ENCODE results near the gene BPIFB4. TPM values are rescaled to one million over a fixed set of nuclear protein-coding genes. Genes with fewer than 3 reads are reported as not detected.

BPIFB4 gene
- total and polyA plus RNA-seq, 2 donors from 2014 or later: not detected

DNA sequence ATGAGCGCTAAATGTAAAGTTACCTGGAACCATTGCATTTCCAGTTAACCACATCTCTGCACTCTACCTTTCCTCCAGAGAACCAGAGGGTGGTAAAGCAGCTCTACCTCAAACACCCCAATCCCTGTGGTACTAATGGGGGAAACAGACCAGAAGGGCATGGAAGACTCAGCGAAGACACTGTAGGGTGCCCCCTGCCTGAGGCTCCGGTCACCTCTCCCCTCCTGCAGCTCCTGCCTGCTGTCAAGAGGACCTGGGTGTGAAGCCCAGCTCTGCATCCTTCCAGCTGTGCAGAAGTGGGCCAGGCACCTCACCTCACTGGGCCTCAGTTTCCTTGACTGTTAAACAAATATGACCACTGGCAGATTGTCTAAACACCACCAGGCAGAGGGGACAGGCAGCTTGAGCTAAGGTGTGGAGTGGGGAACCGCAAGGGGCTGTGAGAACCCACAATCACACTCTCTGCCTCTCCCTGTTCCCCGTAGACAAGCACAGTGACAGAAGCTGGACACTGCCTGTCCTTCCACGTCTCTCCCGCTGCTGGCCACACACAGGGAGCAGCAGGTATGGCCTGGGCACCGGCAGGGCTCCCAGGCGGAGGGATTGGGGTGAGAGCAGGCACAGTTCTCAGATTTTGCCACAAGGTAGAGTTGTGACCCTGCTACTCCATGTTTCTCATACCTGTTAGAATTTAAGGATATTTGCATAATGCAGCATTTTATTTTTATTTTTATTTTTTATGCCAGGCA is 79.4 kb downstream of the BPIFB4 start:
- H3K9me3 ChIP-seq (ENCODE audit: control insufficient read depth in 2 of 3, insufficient read depth in 1 of 3, low read length in 3 of 3): no peaks in the 10 kb centered on the region
- H3K27me3 ChIP-seq (ENCODE audit: control insufficient read depth, insufficient read depth, low read length): no peaks in the 10 kb centered on the region
- H3K4me1 ChIP-seq (ENCODE audit: control insufficient read depth in 2 of 3, insufficient read depth in 2 of 3, low read depth in 1 of 3, low read length in 3 of 3): no peaks in the 10 kb centered on the region
- H3K27ac ChIP-seq (ENCODE audit: low read depth in 2 of 2, low read length in 2 of 2): no peak overlapping the region
- no peaks in the 10 kb centered on the region for H3K36me3 ChIP-seq (ENCODE audit: control insufficient read depth in 2 of 3, insufficient read depth in 3 of 3, low read length in 3 of 3)
- H3K4me3 ChIP-seq (ENCODE audit: low read length in 3 of 3): no peak overlapping the region
- FAIRE-seq (no peak), DNase-seq (no peak)
- intact Hi-C loops (cut with DNase I): no loop called here
- TF ChIP-seq, protein P1, sequence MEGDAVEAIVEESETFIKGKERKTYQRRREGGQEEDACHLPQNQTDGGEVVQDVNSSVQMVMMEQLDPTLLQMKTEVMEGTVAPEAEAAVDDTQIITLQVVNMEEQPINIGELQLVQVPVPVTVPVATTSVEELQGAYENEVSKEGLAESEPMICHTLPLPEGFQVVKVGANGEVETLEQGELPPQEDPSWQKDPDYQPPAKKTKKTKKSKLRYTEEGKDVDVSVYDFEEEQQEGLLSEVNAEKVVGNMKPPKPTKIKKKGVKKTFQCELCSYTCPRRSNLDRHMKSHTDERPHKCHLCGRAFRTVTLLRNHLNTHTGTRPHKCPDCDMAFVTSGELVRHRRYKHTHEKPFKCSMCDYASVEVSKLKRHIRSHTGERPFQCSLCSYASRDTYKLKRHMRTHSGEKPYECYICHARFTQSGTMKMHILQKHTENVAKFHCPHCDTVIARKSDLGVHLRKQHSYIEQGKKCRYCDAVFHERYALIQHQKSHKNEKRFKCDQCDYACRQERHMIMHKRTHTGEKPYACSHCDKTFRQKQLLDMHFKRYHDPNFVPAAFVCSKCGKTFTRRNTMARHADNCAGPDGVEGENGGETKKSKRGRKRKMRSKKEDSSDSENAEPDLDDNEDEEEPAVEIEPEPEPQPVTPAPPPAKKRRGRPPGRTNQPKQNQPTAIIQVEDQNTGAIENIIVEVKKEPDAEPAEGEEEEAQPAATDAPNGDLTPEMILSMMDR (IDR thresholded peaks at IDR 0.05; ENCODE audit: borderline replicate concordance, extremely low read depth, insufficient read depth): no peak
- no peak overlapping the region for H3K9ac ChIP-seq (ENCODE audit: low read length in 3 of 3)

DNA sequence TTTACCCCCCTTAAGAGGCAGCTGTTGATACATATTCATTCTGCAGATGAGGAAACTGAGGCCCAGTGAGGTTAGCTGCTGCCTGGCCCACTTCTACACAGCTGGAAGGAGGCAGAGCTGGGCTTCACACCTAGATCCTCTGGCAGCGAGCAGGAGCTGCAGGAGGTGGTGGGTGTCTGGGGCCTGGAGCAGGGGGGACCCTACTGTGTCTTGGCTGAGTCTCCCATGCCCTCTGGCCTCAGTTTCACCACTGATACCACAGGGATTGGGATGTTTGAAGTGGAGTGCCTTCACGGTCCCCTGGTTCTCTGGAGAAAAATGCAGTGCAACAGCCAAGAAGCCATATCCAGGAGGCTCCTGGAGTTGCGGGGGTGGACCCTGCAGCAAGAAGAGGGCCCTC is 80.3 kb downstream of the BPIFB4 start:
- FAIRE-seq: no peak
- H3K36me3 ChIP-seq (ENCODE audit: control insufficient read depth in 2 of 3, insufficient read depth in 3 of 3, low read length in 3 of 3): no peaks in the 10 kb centered on the region
- H3K4me1 ChIP-seq (ENCODE audit: control insufficient read depth in 2 of 3, insufficient read depth in 2 of 3, low read depth in 1 of 3, low read length in 3 of 3): no peaks in the 10 kb centered on the region
- H3K27ac ChIP-seq (ENCODE audit: low read depth in 2 of 2, low read length in 2 of 2): no peak overlapping the region
- no peaks in the 10 kb centered on the region for H3K27me3 ChIP-seq (ENCODE audit: control insufficient read depth, insufficient read depth, low read length)
- no peak overlapping the region for H3K9ac ChIP-seq (ENCODE audit: low read length in 3 of 3)
- TF ChIP-seq, protein P1 (IDR thresholded peaks at IDR 0.05; ENCODE audit: borderline replicate concordance, extremely low read depth, insufficient read depth): no peak
- intact Hi-C loops (cut with DNase I): no loop called here
- no peak overlapping the region for H3K4me3 ChIP-seq (ENCODE audit: low read length in 3 of 3)
- no peak for DNase-seq
- no peaks in the 10 kb centered on the region for H3K9me3 ChIP-seq (ENCODE audit: control insufficient read depth in 2 of 3, insufficient read depth in 1 of 3, low read length in 3 of 3)

DNA sequence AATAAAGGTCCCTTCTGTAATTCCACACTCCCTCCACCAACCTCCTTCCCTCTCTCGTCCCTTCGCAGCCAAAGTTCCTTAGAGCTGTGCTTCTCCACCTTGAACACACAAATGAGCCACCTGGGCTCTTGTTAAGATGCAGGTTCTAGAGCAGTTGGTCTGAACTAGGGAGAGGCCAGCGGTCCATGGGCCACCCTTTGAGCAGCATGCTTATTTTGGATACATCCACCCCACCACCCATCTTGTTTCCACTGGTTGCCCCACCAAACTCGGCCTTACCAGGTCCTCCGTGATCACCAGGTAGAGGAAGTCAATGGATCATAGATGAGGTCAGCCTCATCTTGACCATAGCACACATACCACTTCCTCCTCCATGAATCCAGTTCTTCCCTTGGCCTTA is 81.2 kb downstream of the BPIFB4 start:
- Histone ChIP-seq H3K36me3 (ENCODE audit: control insufficient read depth in 2 of 3, insufficient read depth in 3 of 3, low read length in 3 of 3) (no peaks in the 10 kb centered on the region), H3K27ac (ENCODE audit: low read depth in 2 of 2, low read length in 2 of 2) (no peak overlapping the region), H3K4me3 (ENCODE audit: low read length in 3 of 3) (no peak overlapping the region), H3K9ac (ENCODE audit: low read length in 3 of 3) (no peak overlapping the region), H3K27me3 (ENCODE audit: control insufficient read depth, insufficient read depth, low read length) (no peaks in the 10 kb centered on the region), H3K9me3 (ENCODE audit: control insufficient read depth in 2 of 3, insufficient read depth in 1 of 3, low read length in 3 of 3) (no peaks in the 10 kb centered on the region), H3K4me1 (ENCODE audit: control insufficient read depth in 2 of 3, insufficient read depth in 2 of 3, low read depth in 1 of 3, low read length in 3 of 3) (no peaks in the 10 kb centered on the region)
- FAIRE-seq: no peak
- DNase-seq: no peak
- intact Hi-C loops (cut with DNase I): no loop called here
- TF ChIP-seq, protein P1 (IDR thresholded peaks at IDR 0.05; ENCODE audit: borderline replicate concordance, extremely low read depth, insufficient read depth): no peak

Other genes with a start within 250 kb of the BPIFB4 start
- gene EFCAB8, start 220.7 kb upstream of the BPIFB4 start, total RNA-seq: 0.13 TPM
- gene EFCAB8, start 220.7 kb upstream of the BPIFB4 start, polyA plus RNA-seq (ENCODE audit: insufficient read depth, low read depth, low replicate concordance): not detected
- not detected for gene SUN5, start 75.2 kb upstream of the BPIFB4 start, total RNA-seq
- not detected for gene SUN5, start 75.2 kb upstream of the BPIFB4 start, polyA plus RNA-seq (ENCODE audit: insufficient read depth, low read depth, low replicate concordance)
- not detected for gene BPIFB2, start 71.9 kb upstream of the BPIFB4 start, total RNA-seq
- not detected for gene BPIFB2, start 71.9 kb upstream of the BPIFB4 start, polyA plus RNA-seq (ENCODE audit: insufficient read depth, low read depth, low replicate concordance)
- gene BPIFB6, start 48.0 kb upstream of the BPIFB4 start, total RNA-seq: not detected
- gene BPIFB6, start 48.0 kb upstream of the BPIFB4 start, polyA plus RNA-seq (ENCODE audit: insufficient read depth, low read depth, low replicate concordance): not detected
- not detected for gene BPIFB3, start 25.7 kb upstream of the BPIFB4 start, total RNA-seq
- not detected for gene BPIFB3, start 25.7 kb upstream of the BPIFB4 start, polyA plus RNA-seq (ENCODE audit: insufficient read depth, low read depth, low replicate concordance)
- gene BPIFA2, start 88.5 kb downstream of the BPIFB4 start, total RNA-seq: not detected
- gene BPIFA2, start 88.5 kb downstream of the BPIFB4 start, polyA plus RNA-seq (ENCODE audit: insufficient read depth, low read depth, low replicate concordance): 0.54 TPM
- not detected for gene BPIFA3, start 137.7 kb downstream of the BPIFB4 start, total RNA-seq
- not detected for gene BPIFA3, start 137.7 kb downstream of the BPIFB4 start, polyA plus RNA-seq (ENCODE audit: insufficient read depth, low read depth, low replicate concordance)
- not detected for gene BPIFA1, start 156.4 kb downstream of the BPIFB4 start, total RNA-seq
- not detected for gene BPIFA1, start 156.4 kb downstream of the BPIFB4 start, polyA plus RNA-seq (ENCODE audit: insufficient read depth, low read depth, low replicate concordance)
- gene BPIFB1, start 203.6 kb downstream of the BPIFB4 start, total RNA-seq: not detected
- not detected for gene BPIFB1, start 203.6 kb downstream of the BPIFB4 start, polyA plus RNA-seq (ENCODE audit: insufficient read depth, low read depth, low replicate concordance)